ENCODE data around the gene SLC39A8.
"Not testable (repeated sequence)": the region's sequence is repeated elsewhere in the genome, so short reads cannot be mapped to it uniquely, and the experiment has no call there.

The SLC39A8 gene

DNA sequence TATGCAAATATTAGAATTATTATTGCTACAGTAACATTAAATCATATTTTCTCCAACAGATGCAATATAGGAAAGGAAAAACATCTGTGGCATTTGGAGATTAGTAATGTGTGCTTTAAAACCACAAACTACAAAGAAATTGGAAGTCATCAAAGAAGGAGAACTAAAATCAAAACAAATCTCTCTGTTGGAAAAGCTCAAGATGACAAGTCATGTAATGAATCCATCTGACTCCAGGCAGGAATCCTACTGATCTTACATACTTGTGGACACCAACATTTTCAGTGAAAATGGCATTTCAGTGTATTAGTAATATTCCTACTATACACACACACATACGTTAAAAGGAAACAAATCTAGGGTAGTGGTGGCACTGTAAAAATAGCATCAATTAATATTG, 98.2 kb downstream of the SLC39A8 start:
- H3K36me3 ChIP-seq: no peaks in the 10 kb centered on the region
- no peak overlapping the region for H3K4me3 ChIP-seq (ENCODE audit: low read depth in 1 of 2, low read length in 1 of 2)
- no peaks in the 10 kb centered on the region for H3K9me3 ChIP-seq
- no peaks in the 10 kb centered on the region for H3K4me1 ChIP-seq (ENCODE audit: control insufficient read depth in 1 of 2, insufficient read depth in 1 of 2, low read depth in 1 of 2, low read length in 1 of 2)
- no peaks in the 10 kb centered on the region for H3K27me3 ChIP-seq
- no peak overlapping the region for H3K27ac ChIP-seq
- TF ChIP-seq, protein P1, sequence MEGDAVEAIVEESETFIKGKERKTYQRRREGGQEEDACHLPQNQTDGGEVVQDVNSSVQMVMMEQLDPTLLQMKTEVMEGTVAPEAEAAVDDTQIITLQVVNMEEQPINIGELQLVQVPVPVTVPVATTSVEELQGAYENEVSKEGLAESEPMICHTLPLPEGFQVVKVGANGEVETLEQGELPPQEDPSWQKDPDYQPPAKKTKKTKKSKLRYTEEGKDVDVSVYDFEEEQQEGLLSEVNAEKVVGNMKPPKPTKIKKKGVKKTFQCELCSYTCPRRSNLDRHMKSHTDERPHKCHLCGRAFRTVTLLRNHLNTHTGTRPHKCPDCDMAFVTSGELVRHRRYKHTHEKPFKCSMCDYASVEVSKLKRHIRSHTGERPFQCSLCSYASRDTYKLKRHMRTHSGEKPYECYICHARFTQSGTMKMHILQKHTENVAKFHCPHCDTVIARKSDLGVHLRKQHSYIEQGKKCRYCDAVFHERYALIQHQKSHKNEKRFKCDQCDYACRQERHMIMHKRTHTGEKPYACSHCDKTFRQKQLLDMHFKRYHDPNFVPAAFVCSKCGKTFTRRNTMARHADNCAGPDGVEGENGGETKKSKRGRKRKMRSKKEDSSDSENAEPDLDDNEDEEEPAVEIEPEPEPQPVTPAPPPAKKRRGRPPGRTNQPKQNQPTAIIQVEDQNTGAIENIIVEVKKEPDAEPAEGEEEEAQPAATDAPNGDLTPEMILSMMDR (IDR thresholded peaks at IDR 0.05): no peak

DNA sequence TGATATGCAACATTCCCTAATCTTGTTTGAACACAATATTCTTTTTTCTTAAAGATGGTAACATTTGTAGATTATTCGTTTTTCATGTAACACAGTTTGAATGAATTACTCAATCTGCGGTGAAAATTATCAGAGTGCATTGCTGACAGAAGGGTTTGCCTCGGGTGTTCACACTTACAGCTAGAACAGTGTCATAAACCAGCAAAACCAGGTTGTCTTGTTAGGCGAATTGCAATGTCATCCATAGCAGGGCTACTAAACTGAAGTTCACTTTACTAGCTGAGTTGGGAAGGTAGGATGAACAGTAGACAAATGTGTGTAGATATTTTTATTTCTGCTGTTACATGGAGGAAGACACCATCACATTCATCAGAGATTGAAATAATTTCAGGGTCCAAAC, 98.9 kb downstream of the SLC39A8 start:
- no peak overlapping the region for H3K27ac ChIP-seq
- no peaks in the 10 kb centered on the region for H3K36me3 ChIP-seq
- TF ChIP-seq, protein P1 (IDR thresholded peaks at IDR 0.05): no peak
- H3K4me3 ChIP-seq (ENCODE audit: low read depth in 1 of 2, low read length in 1 of 2): no peak overlapping the region
- H3K4me1 ChIP-seq (ENCODE audit: control insufficient read depth in 1 of 2, insufficient read depth in 1 of 2, low read depth in 1 of 2, low read length in 1 of 2): no peaks in the 10 kb centered on the region
- no peaks in the 10 kb centered on the region for H3K27me3 ChIP-seq
- H3K9me3 ChIP-seq: no peaks in the 10 kb centered on the region

DNA sequence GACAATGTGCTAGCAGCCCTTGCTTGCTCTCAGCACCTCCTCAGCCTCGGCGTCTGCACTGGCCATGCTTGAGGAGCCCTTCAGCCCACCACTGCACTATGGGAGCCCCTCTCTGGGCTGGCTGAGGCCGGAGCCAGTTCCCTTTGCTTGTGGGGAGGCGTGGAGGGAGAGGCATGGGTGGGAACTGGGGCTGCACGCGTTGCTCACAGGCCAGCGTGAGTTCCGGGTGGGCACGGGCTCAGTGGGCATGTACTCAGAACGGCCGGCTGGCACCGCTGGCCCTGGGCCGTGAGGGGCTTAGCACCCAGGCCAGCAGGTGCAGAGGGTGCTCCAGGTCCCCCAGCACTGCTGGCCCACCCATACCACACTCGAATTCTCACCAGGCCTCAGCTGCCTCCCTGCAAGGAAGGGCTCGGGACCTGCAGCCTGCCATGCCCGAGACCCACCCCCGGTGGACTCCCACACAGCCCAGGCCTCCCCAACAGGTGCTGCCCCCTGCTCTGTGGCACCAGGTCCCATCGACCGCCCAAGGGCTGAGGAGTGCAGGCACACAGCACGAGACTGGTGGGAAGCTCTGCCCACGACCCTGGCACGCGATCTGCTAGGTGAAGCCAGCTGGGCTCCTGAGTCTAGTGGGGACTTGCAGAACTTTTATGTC, 100.3 kb downstream of the SLC39A8 start:
- Histone ChIP-seq H3K36me3 (no peaks in the 10 kb centered on the region), H3K9me3 (no peaks in the 10 kb centered on the region), H3K4me1 (ENCODE audit: control insufficient read depth in 1 of 2, insufficient read depth in 1 of 2, low read depth in 1 of 2, low read length in 1 of 2) (no peaks in the 10 kb centered on the region), H3K27ac (no peak overlapping the region), H3K27me3 (no peaks in the 10 kb centered on the region), H3K4me3 (ENCODE audit: low read depth in 1 of 2, low read length in 1 of 2) (no peak overlapping the region)
- TF ChIP-seq, protein P1 (IDR thresholded peaks at IDR 0.05): no peak

DNA sequence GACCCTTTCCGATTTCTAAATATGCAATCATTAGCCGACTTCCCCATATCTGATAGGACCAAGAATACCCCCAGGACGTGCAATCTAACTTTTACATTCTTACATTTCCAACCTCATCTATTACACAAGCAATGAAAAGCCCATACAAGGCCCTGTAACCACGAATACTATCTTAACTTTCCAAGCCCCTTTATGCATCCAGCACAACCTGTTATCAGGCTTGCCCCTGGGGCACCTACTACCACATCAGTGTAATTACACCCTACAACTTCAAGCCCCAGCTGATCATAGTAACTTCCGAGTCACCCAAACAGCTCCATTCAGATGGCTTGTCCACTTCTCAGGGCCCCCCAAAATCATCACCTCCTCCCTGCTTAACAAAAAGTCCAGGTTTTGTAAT, 102.0 kb downstream of the SLC39A8 start:
- H3K9me3 ChIP-seq; H3K4me1 ChIP-seq (ENCODE audit: control insufficient read depth in 1 of 2, insufficient read depth in 1 of 2, low read depth in 1 of 2, low read length in 1 of 2); H3K27me3 ChIP-seq; H3K27ac ChIP-seq; H3K4me3 ChIP-seq (ENCODE audit: low read depth in 1 of 2, low read length in 1 of 2); H3K36me3 ChIP-seq: not testable (repeated sequence)

DNA sequence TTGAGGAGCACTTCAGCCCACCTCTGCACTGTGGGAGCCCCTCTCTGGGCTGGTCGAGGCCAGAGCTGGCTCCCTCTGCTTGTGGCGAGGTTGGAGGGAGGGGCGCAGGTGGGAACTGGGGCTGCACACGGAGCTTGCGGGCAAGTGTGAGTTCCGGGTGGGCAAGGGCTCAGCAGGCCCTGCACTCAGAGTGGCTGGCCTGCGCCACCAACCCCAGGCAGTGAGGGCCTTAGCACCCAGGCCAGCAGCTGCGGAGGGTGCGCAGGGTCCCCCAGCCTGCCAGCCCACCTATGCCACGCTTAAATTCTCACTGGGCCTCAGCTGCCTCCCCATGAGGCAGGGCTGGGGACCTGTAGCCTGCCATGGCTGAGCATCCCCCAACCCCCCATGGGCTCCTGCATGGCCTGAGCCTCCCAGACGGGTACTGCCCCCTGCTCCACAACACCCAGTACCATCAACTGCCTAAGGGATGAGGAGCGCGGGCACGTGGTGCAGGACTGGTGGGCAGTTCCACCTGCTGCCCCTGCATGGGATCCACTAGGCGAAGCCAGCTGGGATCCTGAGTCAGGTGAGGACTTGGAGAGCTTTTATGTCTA, 110.9 kb downstream of the SLC39A8 start:
- Histone ChIP-seq H3K4me1 (ENCODE audit: control insufficient read depth in 1 of 2, insufficient read depth in 1 of 2, low read depth in 1 of 2, low read length in 1 of 2) (no peaks in the 10 kb centered on the region), H3K27ac (no peak overlapping the region), H3K36me3 (no peaks in the 10 kb centered on the region), H3K4me3 (ENCODE audit: low read depth in 1 of 2, low read length in 1 of 2) (no peak overlapping the region), H3K9me3 (no peaks in the 10 kb centered on the region), H3K27me3 (no peaks in the 10 kb centered on the region)
- TF ChIP-seq, protein P1 (IDR thresholded peaks at IDR 0.05): no peak

DNA sequence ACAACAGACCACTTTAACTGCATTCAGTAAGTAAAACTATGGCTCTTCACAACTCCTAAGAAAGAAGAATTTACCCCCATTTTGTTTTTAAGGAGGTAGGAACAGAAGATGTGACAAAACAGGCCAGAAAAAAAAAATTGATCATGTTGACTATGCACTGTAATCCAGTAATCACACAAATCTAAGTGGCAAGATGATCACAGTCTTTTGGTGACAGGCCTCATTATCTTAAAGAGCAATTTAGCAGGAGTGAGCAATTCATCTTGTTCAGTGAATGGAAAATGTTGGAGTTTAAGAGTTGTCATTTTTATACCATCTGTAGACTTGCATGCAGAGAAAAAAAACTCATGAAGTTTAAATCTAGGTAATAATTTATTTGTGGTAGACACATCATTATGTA, 115.1 kb downstream of the SLC39A8 start:
- Histone ChIP-seq H3K36me3 (no peaks in the 10 kb centered on the region), H3K9me3 (no peaks in the 10 kb centered on the region), H3K27ac (no peak overlapping the region), H3K27me3 (no peaks in the 10 kb centered on the region), H3K4me3 (ENCODE audit: low read depth in 1 of 2, low read length in 1 of 2) (no peak overlapping the region), H3K4me1 (ENCODE audit: control insufficient read depth in 1 of 2, insufficient read depth in 1 of 2, low read depth in 1 of 2, low read length in 1 of 2) (no peaks in the 10 kb centered on the region)
- TF ChIP-seq, protein P1 (IDR thresholded peaks at IDR 0.05): no peak

Data from neutrophil (primary cell).